Stimulated activated CD4-positive, alpha-beta T cell treated with anti-CD3 and anti-CD28 coated beads, TNF-alpha, amount 100 ng/mL, for 1 hour (primary cell): ENCODE results near the gene CXorf49.
"Not testable (repeated sequence)": the region's sequence is repeated elsewhere in the genome, so short reads cannot be mapped to it uniquely, and the experiment has no call there.

Source experiments
- DNase-seq, 3 donors: peaks; one replicate each; pipeline ENCODE4 v3.0.0-alpha.2; 2020; ENCODE audit warnings: low read depth in 3 of 3, low spot score in 1 of 3

CXorf49 gene

GRCh38 chrX:71675636-71676035 is 42.4 kb downstream of the CXorf49 start:
- DNase-seq: not testable (repeated sequence)

- DNase-seq: no peak
Observed at GRCh38 chrX:71671938-71672337, 46.1 kb downstream of the CXorf49 start.

- peak in 1 of 3 donors; percentile 50 for DNase-seq
Observed at GRCh38 chrX:71671043-71671780, 46.9 kb downstream of the CXorf49 start.

GRCh38 chrX:71669947-71670346 is 48.1 kb downstream of the CXorf49 start:
- DNase-seq: not testable (repeated sequence)

GRCh38 chrX:71669492-71669891 is 48.6 kb downstream of the CXorf49 start:
- no peak for DNase-seq

- DNase-seq: no peak
Observed at GRCh38 chrX:71668248-71668595, 49.9 kb downstream of the CXorf49 start.

- no peak for DNase-seq
Observed at GRCh38 chrX:71667328-71668247, 50.5 kb downstream of the CXorf49 start, which contains the start of gene LOC101059915. Gene LOC101059915 (plus strand): TSS chrX:71667546.

- DNase-seq: no peak
Observed at GRCh38 chrX:71666240-71667223, 51.6 kb downstream of the CXorf49 start.

GRCh38 chrX:71665747-71666146 is 52.3 kb downstream of the CXorf49 start:
- DNase-seq: no peak

GRCh38 chrX:71664889-71665491 is 53.1 kb downstream of the CXorf49 start:
- DNase-seq: no peak
